Panc1 (cell line): ENCODE results near the gene SKI.

Experiments used
- POLR2AphosphoS5 ChIP-seq: IDR thresholded peaks from 2 replicates; pipeline ENCODE4 v1.6.1; 2012; ENCODE audit warnings: mild to moderate bottlenecking, low read depth, low read length, moderate library complexity
- SIN3A ChIP-seq: IDR thresholded peaks from 2 replicates; pipeline ENCODE4 v1.6.1; 2012; ENCODE audit warnings: low read depth, mild to moderate bottlenecking, low read length, moderate library complexity, borderline replicate concordance; ENCODE audit not compliant: insufficient read depth
- TCF7L2 ChIP-seq: IDR thresholded peaks from 2 replicates; pipeline ENCODE4 v1.6.1; 2011; ENCODE audit warnings: mild to moderate bottlenecking, low read depth, low read length, inconsistent platforms
- TF ChIP-seq, protein P1 (sequence below): fragments of 450-650 bp; IDR thresholded peaks from 2 replicates; pipeline ENCODE4 v1.5.1; 2017; ENCODE audit warnings: mild to moderate bottlenecking
- TF ChIP-seq, protein P2 (sequence below), 2 experiments: IDR thresholded peaks; 2 replicates each; pipeline ENCODE4 v1.6.1; 2011 to 2012; ENCODE audit warnings: low read depth in 2 of 2, control low read depth in 1 of 2, low read length in 1 of 2, mild to moderate bottlenecking in 1 of 2, moderate library complexity in 1 of 2; ENCODE audit not compliant: insufficient read depth in 1 of 2

DNA sequence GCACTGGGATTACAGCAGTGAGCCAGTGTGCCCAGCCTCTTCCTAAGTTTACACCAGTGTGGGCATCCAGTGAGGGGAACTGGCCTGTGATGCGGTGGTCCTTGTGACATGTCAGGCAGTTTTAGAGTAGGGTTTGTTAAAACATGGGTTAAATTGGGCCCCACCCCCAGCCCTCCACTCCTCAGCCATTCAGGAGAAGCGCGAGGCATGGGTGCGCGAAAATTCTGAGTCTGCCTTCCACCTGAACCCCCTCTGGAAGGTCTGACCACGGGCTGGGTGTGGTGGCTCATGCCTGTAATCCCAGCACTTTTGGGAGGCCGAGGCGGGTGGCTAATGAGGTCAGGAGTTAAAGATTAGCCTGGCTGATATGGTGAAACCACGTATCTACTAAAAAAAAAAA lies 51.7 kb downstream of the SKI start:
- TF ChIP-seq, protein P1, sequence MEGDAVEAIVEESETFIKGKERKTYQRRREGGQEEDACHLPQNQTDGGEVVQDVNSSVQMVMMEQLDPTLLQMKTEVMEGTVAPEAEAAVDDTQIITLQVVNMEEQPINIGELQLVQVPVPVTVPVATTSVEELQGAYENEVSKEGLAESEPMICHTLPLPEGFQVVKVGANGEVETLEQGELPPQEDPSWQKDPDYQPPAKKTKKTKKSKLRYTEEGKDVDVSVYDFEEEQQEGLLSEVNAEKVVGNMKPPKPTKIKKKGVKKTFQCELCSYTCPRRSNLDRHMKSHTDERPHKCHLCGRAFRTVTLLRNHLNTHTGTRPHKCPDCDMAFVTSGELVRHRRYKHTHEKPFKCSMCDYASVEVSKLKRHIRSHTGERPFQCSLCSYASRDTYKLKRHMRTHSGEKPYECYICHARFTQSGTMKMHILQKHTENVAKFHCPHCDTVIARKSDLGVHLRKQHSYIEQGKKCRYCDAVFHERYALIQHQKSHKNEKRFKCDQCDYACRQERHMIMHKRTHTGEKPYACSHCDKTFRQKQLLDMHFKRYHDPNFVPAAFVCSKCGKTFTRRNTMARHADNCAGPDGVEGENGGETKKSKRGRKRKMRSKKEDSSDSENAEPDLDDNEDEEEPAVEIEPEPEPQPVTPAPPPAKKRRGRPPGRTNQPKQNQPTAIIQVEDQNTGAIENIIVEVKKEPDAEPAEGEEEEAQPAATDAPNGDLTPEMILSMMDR = no peak
- TF ChIP-seq SIN3A = no peak
- no peak for TF ChIP-seq POLR2AphosphoS5
- TF ChIP-seq TCF7L2 = no peak
- TF ChIP-seq, protein P2, sequence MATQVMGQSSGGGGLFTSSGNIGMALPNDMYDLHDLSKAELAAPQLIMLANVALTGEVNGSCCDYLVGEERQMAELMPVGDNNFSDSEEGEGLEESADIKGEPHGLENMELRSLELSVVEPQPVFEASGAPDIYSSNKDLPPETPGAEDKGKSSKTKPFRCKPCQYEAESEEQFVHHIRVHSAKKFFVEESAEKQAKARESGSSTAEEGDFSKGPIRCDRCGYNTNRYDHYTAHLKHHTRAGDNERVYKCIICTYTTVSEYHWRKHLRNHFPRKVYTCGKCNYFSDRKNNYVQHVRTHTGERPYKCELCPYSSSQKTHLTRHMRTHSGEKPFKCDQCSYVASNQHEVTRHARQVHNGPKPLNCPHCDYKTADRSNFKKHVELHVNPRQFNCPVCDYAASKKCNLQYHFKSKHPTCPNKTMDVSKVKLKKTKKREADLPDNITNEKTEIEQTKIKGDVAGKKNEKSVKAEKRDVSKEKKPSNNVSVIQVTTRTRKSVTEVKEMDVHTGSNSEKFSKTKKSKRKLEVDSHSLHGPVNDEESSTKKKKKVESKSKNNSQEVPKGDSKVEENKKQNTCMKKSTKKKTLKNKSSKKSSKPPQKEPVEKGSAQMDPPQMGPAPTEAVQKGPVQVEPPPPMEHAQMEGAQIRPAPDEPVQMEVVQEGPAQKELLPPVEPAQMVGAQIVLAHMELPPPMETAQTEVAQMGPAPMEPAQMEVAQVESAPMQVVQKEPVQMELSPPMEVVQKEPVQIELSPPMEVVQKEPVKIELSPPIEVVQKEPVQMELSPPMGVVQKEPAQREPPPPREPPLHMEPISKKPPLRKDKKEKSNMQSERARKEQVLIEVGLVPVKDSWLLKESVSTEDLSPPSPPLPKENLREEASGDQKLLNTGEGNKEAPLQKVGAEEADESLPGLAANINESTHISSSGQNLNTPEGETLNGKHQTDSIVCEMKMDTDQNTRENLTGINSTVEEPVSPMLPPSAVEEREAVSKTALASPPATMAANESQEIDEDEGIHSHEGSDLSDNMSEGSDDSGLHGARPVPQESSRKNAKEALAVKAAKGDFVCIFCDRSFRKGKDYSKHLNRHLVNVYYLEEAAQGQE (IDR thresholded peaks at IDR 0.05; ENCODE audit: insufficient read depth in 1 of 2, low read depth in 2 of 2, low read length in 1 of 2) = no peak
